ENCODE data around the gene CHD5. TPM values are rescaled to one million over a fixed set of nuclear protein-coding genes. Genes with fewer than 3 reads are reported as not detected.

The CHD5 gene
- polyA plus RNA-seq, 1 donor from 2014 or later = not detected

DNA sequence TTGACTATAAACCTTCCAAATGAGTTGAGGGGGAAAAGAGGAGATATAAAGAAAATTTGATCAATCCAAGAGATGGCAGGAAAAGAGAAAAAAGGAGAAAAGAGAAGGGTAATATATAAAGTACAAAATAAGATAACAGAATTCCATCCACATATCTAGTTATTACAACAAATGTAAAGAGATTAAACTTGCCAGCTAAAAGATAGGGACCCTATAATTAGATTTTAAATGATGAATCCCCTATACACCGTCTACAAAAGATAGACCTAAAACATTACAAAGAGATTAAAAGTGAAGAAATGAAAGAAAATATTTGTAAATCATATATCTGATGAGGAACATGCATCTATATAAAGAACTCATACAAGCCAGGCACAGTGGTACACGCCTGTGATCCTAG is 63.1 kb downstream of the CHD5 start:
- Mint-ChIP-seq H3K27me3 (no peaks in the 10 kb centered on the region), H3K4me3 (no peak overlapping the region), H3K9me3 (peaks cover 0 to 12% (median 4%) of the 10 kb centered on the region in 3 donors), H3K4me1 (no peaks in the 10 kb centered on the region), H3K36me3 (peaks cover 2% of the 10 kb centered on the region), H3K27ac (no peak overlapping the region)

GRCh38 chr1:6116137-6116536 is 64.0 kb downstream of the CHD5 start:
- no peaks in the 10 kb centered on the region for H3K4me1 Mint-ChIP-seq
- H3K27ac Mint-ChIP-seq = no peak overlapping the region
- no peak overlapping the region for H3K4me3 Mint-ChIP-seq
- H3K9me3 Mint-ChIP-seq = peaks cover 0 to 12% (median 4%) of the 10 kb centered on the region in 3 donors
- no peaks in the 10 kb centered on the region for H3K27me3 Mint-ChIP-seq
- H3K36me3 Mint-ChIP-seq = peaks cover 2% of the 10 kb centered on the region

GRCh38 chr1:6113745-6114144 is 66.4 kb downstream of the CHD5 start:
- Mint-ChIP-seq H3K9me3 (peaks cover 0 to 12% (median 2%) of the 10 kb centered on the region in 3 donors), H3K27me3 (peaks cover 1% of the 10 kb centered on the region), H3K4me1 (no peaks in the 10 kb centered on the region), H3K36me3 (peaks cover 2% of the 10 kb centered on the region), H3K27ac (no peak overlapping the region), H3K4me3 (no peak overlapping the region)

- H3K9me3 Mint-ChIP-seq = peaks cover 0 to 12% (median 0%) of the 10 kb centered on the region in 3 donors
- peaks cover 1% of the 10 kb centered on the region for H3K27me3 Mint-ChIP-seq
- H3K4me1 Mint-ChIP-seq = no peaks in the 10 kb centered on the region
- peaks cover 2% of the 10 kb centered on the region for H3K36me3 Mint-ChIP-seq
- peak overlapping the region in 1 of 3 donors; percentile 13 for H3K27ac Mint-ChIP-seq
- no peak overlapping the region for H3K4me3 Mint-ChIP-seq
Measured at GRCh38 chr1:6113116-6113515, 67.0 kb downstream of the CHD5 start.

- peaks cover 0 to 12% (median 0%) of the 10 kb centered on the region in 3 donors for H3K9me3 Mint-ChIP-seq
- peaks cover 2% of the 10 kb centered on the region for H3K36me3 Mint-ChIP-seq
- H3K4me1 Mint-ChIP-seq = no peaks in the 10 kb centered on the region
- no peak overlapping the region for H3K27ac Mint-ChIP-seq
- peaks cover 1% of the 10 kb centered on the region for H3K27me3 Mint-ChIP-seq
- H3K4me3 Mint-ChIP-seq = no peak overlapping the region
Measured at GRCh38 chr1:6112690-6113005, 67.5 kb downstream of the CHD5 start.

- H3K4me3 Mint-ChIP-seq = no peak overlapping the region
- peaks cover 2% of the 10 kb centered on the region for H3K36me3 Mint-ChIP-seq
- peaks cover 0 to 12% (median 0%) of the 10 kb centered on the region in 3 donors for H3K9me3 Mint-ChIP-seq
- H3K27ac Mint-ChIP-seq = no peak overlapping the region
- no peaks in the 10 kb centered on the region for H3K4me1 Mint-ChIP-seq
- H3K27me3 Mint-ChIP-seq = peaks cover 1% of the 10 kb centered on the region
Measured at GRCh38 chr1:6111991-6112689, 68.0 kb downstream of the CHD5 start.

DNA sequence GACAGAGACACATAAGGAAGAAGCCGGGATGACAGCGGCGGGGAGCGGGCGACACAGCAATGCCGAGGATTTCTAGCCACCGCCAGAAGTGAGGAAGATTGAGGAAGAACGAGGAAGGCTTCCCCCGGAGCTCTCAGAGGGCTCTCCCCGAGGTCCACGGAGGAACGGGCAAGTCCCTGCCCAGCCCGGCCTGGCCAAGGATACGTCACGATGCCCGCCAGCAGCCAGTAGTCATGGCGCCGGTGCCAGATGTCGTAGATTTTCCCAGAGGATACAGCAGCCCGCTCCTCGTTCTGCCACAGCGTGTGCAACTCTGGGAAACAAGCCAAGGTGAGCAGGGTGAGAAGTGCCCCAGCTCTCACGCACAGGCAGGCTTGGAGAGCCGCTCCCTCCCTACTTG is 68.5 kb downstream of the CHD5 start:
- Mint-ChIP-seq H3K36me3 (peaks cover 2% of the 10 kb centered on the region), H3K27ac (no peak overlapping the region), H3K9me3 (peaks cover 0 to 6% (median 0%) of the 10 kb centered on the region in 3 donors), H3K4me1 (no peaks in the 10 kb centered on the region), H3K27me3 (peaks cover 1% of the 10 kb centered on the region), H3K4me3 (no peak overlapping the region)

- peaks cover 2% of the 10 kb centered on the region for H3K36me3 Mint-ChIP-seq
- H3K27me3 Mint-ChIP-seq = peaks cover 1% of the 10 kb centered on the region
- H3K9me3 Mint-ChIP-seq = no peaks in the 10 kb centered on the region
- no peak overlapping the region for H3K4me3 Mint-ChIP-seq
- H3K4me1 Mint-ChIP-seq = no peaks in the 10 kb centered on the region
- H3K27ac Mint-ChIP-seq = no peak overlapping the region
Measured at GRCh38 chr1:6110326-6110725, 69.8 kb downstream of the CHD5 start.

DNA sequence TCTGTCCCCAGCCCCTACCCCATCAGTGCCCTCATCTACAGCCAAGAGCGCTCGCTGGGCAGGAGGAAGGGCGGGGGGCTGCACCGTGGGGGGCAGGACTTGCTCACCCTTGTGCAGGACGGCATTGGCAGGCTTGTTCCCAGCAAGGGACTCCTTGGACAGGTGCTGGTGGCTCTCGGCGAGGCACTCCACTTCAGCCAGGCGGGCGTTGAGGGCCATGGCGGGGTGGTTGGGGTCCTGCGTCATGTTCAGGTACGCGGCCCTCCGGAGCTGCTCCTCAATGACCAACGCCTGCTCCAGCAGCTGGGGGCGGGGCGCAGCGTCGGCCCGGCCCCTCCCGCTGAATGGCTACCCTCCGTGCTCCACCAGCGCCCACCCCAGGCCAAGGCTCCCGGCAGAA is 70.4 kb downstream of the CHD5 start:
- H3K27ac Mint-ChIP-seq = no peak overlapping the region
- H3K9me3 Mint-ChIP-seq = no peaks in the 10 kb centered on the region
- H3K4me1 Mint-ChIP-seq = no peaks in the 10 kb centered on the region
- peaks cover 2% of the 10 kb centered on the region for H3K36me3 Mint-ChIP-seq
- H3K4me3 Mint-ChIP-seq = no peak overlapping the region
- H3K27me3 Mint-ChIP-seq = peaks cover 1% of the 10 kb centered on the region

DNA sequence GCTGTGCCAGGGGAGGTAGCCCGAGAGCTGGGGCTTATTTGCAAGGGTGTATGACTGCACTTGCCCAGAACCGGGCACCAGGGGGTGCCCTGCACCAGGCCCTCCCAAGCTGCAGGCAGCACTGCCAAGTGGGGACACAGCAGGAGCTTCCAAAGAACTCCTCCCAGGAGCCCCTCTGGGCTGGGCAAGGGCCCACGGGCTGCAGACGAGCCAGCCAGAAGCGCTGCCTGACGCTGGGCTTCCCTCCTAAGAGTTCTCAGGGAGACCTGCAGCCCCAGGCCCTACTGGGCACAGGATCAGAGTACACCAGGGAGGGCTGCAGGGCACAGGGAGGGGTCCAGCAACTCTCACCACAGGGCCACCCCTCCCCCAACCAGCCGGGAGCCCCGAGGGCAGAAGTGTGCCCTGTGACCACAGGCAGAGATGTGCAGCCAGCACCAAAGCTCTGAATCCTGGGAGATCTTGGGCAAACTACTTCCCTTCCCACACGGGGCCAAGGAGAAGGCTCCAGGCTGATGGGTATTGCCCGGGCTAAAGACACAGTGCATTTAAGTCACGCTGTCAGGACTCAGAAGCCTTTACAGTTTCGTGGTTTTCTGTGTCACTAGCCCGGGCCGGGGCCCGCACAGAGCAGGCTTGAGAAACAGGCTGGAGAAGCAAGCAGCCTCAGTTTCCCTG is 71.0 kb downstream of the CHD5 start:
- no peaks in the 10 kb centered on the region for H3K4me1 Mint-ChIP-seq
- no peaks in the 10 kb centered on the region for H3K9me3 Mint-ChIP-seq
- H3K4me3 Mint-ChIP-seq = no peak overlapping the region
- peaks cover 1% of the 10 kb centered on the region for H3K27me3 Mint-ChIP-seq
- H3K27ac Mint-ChIP-seq = no peak overlapping the region
- H3K36me3 Mint-ChIP-seq = peaks cover 2% of the 10 kb centered on the region

- H3K27ac Mint-ChIP-seq = peak overlapping the region in 1 of 3 donors; percentile 73
- H3K27me3 Mint-ChIP-seq = peaks cover 1% of the 10 kb centered on the region
- no peaks in the 10 kb centered on the region for H3K4me1 Mint-ChIP-seq
- H3K9me3 Mint-ChIP-seq = no peaks in the 10 kb centered on the region
- H3K36me3 Mint-ChIP-seq = peaks cover 2% of the 10 kb centered on the region
- no peak overlapping the region for H3K4me3 Mint-ChIP-seq
Measured at GRCh38 chr1:6108476-6108875, 71.6 kb downstream of the CHD5 start.

DNA sequence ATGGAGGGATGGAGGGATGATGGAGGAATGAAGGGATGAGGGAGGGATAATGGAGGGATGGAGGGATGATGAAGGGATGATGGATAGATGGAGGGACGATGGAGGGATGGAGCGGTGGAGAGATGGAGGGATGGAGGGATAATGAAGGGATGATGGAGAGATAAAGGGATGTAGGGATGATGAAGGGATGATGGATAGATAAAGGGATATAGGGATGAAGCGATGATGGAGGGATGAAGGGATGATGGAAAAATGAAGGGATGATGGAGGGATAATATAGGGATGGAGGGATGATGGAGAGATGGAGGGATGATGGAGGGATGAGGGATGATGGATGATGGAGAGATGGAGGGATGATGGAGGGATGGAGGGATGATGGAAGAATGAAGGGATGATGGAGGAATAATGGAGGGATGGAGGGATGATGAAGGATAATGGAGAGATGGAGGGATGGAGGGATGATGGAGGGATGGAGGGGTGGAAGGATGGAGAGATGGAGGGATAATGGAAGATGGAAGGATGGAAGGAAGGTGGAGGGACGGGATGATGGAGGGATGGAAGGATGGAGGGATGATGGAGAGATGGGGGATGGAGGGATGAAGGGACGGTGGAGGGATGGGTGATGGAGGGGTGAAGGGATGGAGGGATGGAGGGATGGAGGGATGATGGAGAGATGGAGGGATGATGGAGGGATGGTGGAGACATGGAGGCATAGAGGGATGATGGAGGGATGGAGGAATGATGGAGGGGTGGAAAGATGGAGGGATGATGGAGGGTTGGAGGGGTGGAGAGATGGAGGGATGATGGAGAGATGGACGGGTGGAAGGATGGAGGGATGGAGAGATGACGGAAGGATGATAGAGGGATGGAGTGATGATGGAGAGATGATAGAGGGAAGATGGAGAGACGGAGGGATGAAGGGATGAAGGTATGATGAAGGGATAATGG is 72.4 kb downstream of the CHD5 start:
- H3K4me3 Mint-ChIP-seq = no peak overlapping the region
- H3K27me3 Mint-ChIP-seq = peaks cover 3% of the 10 kb centered on the region
- H3K4me1 Mint-ChIP-seq = no peaks in the 10 kb centered on the region
- peaks cover 2% of the 10 kb centered on the region for H3K36me3 Mint-ChIP-seq
- peak overlapping the region in 1 of 3 donors; percentile 73 for H3K27ac Mint-ChIP-seq
- H3K9me3 Mint-ChIP-seq = no peaks in the 10 kb centered on the region

- H3K4me1 Mint-ChIP-seq = no peaks in the 10 kb centered on the region
- H3K36me3 Mint-ChIP-seq = no peaks in the 10 kb centered on the region
- no peaks in the 10 kb centered on the region for H3K9me3 Mint-ChIP-seq
- peaks cover 3% of the 10 kb centered on the region for H3K27me3 Mint-ChIP-seq
- no peak overlapping the region for H3K4me3 Mint-ChIP-seq
- H3K27ac Mint-ChIP-seq = no peak overlapping the region
Measured at GRCh38 chr1:6106977-6107376, 73.1 kb downstream of the CHD5 start.

- H3K9me3 Mint-ChIP-seq = no peaks in the 10 kb centered on the region
- H3K4me3 Mint-ChIP-seq = no peak overlapping the region
- no peaks in the 10 kb centered on the region for H3K4me1 Mint-ChIP-seq
- no peak overlapping the region for H3K27ac Mint-ChIP-seq
- peaks cover 3% of the 10 kb centered on the region for H3K27me3 Mint-ChIP-seq
- no peaks in the 10 kb centered on the region for H3K36me3 Mint-ChIP-seq
Measured at GRCh38 chr1:6106321-6106731, 73.8 kb downstream of the CHD5 start.

- H3K4me1 Mint-ChIP-seq = no peaks in the 10 kb centered on the region
- H3K27me3 Mint-ChIP-seq = peaks cover 3% of the 10 kb centered on the region
- no peaks in the 10 kb centered on the region for H3K36me3 Mint-ChIP-seq
- H3K27ac Mint-ChIP-seq = no peak overlapping the region
- H3K9me3 Mint-ChIP-seq = no peaks in the 10 kb centered on the region
- H3K4me3 Mint-ChIP-seq = no peak overlapping the region
Measured at GRCh38 chr1:6105763-6106162, 74.4 kb downstream of the CHD5 start.

All from IgD-negative memory B cell (primary cell).